Osteocyte (in vitro differentiated cells): Measurements from ENCODE around the gene PARS2. TPM values are rescaled to one million over a fixed set of nuclear protein-coding genes. Genes with fewer than 3 reads are reported as not detected.

Experiments used
- DNase-seq: peaks from one replicate; pipeline ENCODE4 v3.0.0; 2021; ENCODE audit warnings: mixed read lengths; ENCODE audit not compliant: unreplicated experiment; ENCODE audit errors: extremely low spot score
- H3K27ac Mint-ChIP-seq: one replicate; pipeline ENCODE4 v1.8.0; 2021; ENCODE audit warnings: mild to moderate bottlenecking, mixed read lengths; ENCODE audit not compliant: unreplicated experiment
- H3K27me3 Mint-ChIP-seq: one replicate; pipeline ENCODE4 v1.8.0; 2021; ENCODE audit warnings: mixed read lengths; ENCODE audit not compliant: unreplicated experiment
- H3K36me3 Mint-ChIP-seq: one replicate; pipeline ENCODE4 v1.8.0; 2021; ENCODE audit warnings: mixed read lengths; ENCODE audit not compliant: unreplicated experiment
- H3K4me1 Mint-ChIP-seq: one replicate; pipeline ENCODE4 v1.8.0; 2021; ENCODE audit warnings: mixed read lengths; ENCODE audit not compliant: unreplicated experiment
- H3K4me3 Mint-ChIP-seq: one replicate; pipeline ENCODE4 v1.8.0; 2021; ENCODE audit warnings: mild to moderate bottlenecking, moderate library complexity, mixed read lengths; ENCODE audit not compliant: unreplicated experiment
- H3K9me3 Mint-ChIP-seq: one replicate; pipeline ENCODE4 v1.8.0; 2021; ENCODE audit warnings: mixed read lengths; ENCODE audit not compliant: unreplicated experiment
- CTCF ChIP-seq: fragments of 200-600 bp; sonication (generic); IDR thresholded peaks from 2 replicates; pipeline ENCODE4 v1.5.0; 2021; ENCODE audit warnings: antibody characterized with exemption, mild to moderate bottlenecking, moderate library complexity
- total RNA-seq: library from RNA; stranded (reverse); gene quantifications from 2 replicates; pipeline ENCODE4 v1.2.1, GENCODE V29; 2021

PARS2 gene
- total RNA-seq, 1 donor from 2014 or later: 4.4 TPM

GRCh38 chr1:54804471-54805132 is 40.3 kb upstream of the PARS2 start:
- Mint-ChIP-seq H3K36me3 (no peaks in the 10 kb centered on the region), H3K27me3 (peaks cover 19% of the 10 kb centered on the region), H3K4me3 (no peak overlapping the region), H3K4me1 (no peaks in the 10 kb centered on the region), H3K27ac (no peak overlapping the region), H3K9me3 (no peaks in the 10 kb centered on the region)
- no peak for TF ChIP-seq CTCF
- DNase-seq: no peak

- no peak for DNase-seq
- Mint-ChIP-seq H3K27ac (no peak overlapping the region), H3K4me1 (no peaks in the 10 kb centered on the region), H3K27me3 (peaks cover 23% of the 10 kb centered on the region), H3K36me3 (no peaks in the 10 kb centered on the region), H3K4me3 (no peak overlapping the region), H3K9me3 (no peaks in the 10 kb centered on the region)
- TF ChIP-seq CTCF: no peak
Measured at GRCh38 chr1:54803761-54804470, 39.6 kb upstream of the PARS2 start.

GRCh38 chr1:54800899-54801759 is 36.8 kb upstream of the PARS2 start, which contains the start of gene TTC22:
Gene TTC22 (minus strand): TSS chr1:54801323. CDS start chr1:54801163, 160 bp downstream.
- no peaks in the 10 kb centered on the region for H3K36me3 Mint-ChIP-seq

GRCh38 chr1:54800041-54800898 is 35.9 kb upstream of the PARS2 start:
- Mint-ChIP-seq H3K4me1 (no peaks in the 10 kb centered on the region), H3K27me3 (peaks cover 30% of the 10 kb centered on the region), H3K36me3 (no peaks in the 10 kb centered on the region), H3K4me3 (no peak overlapping the region), H3K9me3 (no peaks in the 10 kb centered on the region), H3K27ac (no peak overlapping the region)
- no peak for TF ChIP-seq CTCF
- no peak for DNase-seq

More at GRCh38 chr1:54800899-54801759, 36.8 kb upstream of the PARS2 start, which contains the start of gene TTC22:
- TF ChIP-seq CTCF: no peak
- Mint-ChIP-seq H3K27ac (no peak within 1 kb of the TSS), H3K9me3 (no peaks in the 10 kb centered on the region), H3K4me1 (no peaks in the 10 kb centered on the region), H3K4me3 (no peak within 1 kb of the TSS), H3K27me3 (peaks cover 30% of the 10 kb centered on the region)
- DNase-seq: no peak
